SK-N-SH treated with all-trans-retinoic acid at 6 μM for 48 hours (cell line): Measurements from ENCODE around the gene PPP4R3C.

ENCODE experiments used
- ARNTL ChIP-seq: fragments of 450-650 bp; formaldehyde crosslinking; IDR thresholded peaks from 2 replicates; pipeline ENCODE4 v1.5.0; 2020; ENCODE audit warnings: low read depth, mild to moderate bottlenecking, moderate library complexity, borderline replicate concordance
- BACH2 ChIP-seq: fragments of 250-450 bp; sonication (Bioruptor Pico); IDR thresholded peaks from 2 replicates; pipeline ENCODE4 v1.9.0; 2021; ENCODE audit warnings: mild to moderate bottlenecking, borderline replicate concordance
- PPARA ChIP-seq: fragments of 250-450 bp; sonication (Bioruptor Pico); IDR thresholded peaks from 2 replicates; pipeline ENCODE4 v1.5.0; 2020; ENCODE audit warnings: mild to moderate bottlenecking, borderline replicate concordance
- TCF4 ChIP-seq: fragments of 250-450 bp; sonication (Bioruptor Pico); IDR thresholded peaks from 2 replicates; pipeline ENCODE4 v1.8.0; 2021; ENCODE audit warnings: mild to moderate bottlenecking, moderate library complexity, borderline replicate concordance
- TOX ChIP-seq: fragments of 250-450 bp; sonication (Bioruptor Pico); IDR thresholded peaks from 2 replicates; pipeline ENCODE4 v1.8.0; 2021; ENCODE audit warnings: mild to moderate bottlenecking, moderate library complexity, borderline replicate concordance
- ZFP3 ChIP-seq: fragments of 250-450 bp; sonication (Bioruptor Pico); IDR thresholded peaks from 2 replicates; pipeline ENCODE4 v1.5.0; 2020; ENCODE audit warnings: mild to moderate bottlenecking, moderate library complexity
- ZNF8 ChIP-seq: fragments of 450-650 bp; formaldehyde crosslinking; IDR thresholded peaks from 2 replicates; pipeline ENCODE4 v1.5.0; 2020; ENCODE audit warnings: mild to moderate bottlenecking, moderate library complexity
- TF ChIP-seq, protein P1 (sequence below): fragments of 250-450 bp; sonication (Bioruptor Pico); IDR thresholded peaks from 2 replicates; pipeline ENCODE4 v1.8.0; 2020; ENCODE audit warnings: mild to moderate bottlenecking, moderate library complexity, borderline replicate concordance
- TF ChIP-seq, protein P2 (sequence below): fragments of 250-450 bp; sonication (Bioruptor Pico); IDR thresholded peaks from 2 replicates; pipeline ENCODE4 v1.5.1; 2021; ENCODE audit warnings: mild to moderate bottlenecking, moderate library complexity

DNA sequence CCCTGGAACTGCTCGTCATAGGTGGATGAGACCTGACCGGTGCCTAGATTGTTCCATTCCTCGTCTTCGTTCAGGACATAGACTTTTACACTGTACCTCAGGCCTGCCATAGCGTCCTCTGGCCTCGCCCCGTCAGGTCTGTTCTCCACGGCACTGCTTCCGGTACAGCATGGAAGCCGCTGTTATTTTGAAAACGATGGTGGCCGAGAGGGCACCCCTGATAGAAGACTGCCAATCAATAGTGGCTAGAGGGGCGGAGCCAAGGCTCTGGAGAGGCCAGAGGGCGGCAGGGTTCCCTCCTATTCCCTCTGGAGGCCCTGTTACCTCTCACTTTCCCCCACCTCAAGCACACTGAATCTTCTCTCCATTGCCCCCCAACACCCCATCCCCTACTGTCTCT, at the start of gene PPP4R3C:
- TF ChIP-seq TOX (no peak), TCF4 (CRISPR knock-in tag) (no peak), ZFP3 (CRISPR knock-in tag) (no peak), ARNTL (CRISPR knock-in tag) (no peak), BACH2 (CRISPR knock-in tag) (no peak), PPARA (no peak), ZNF8 (CRISPR knock-in tag) (no peak)
- TF ChIP-seq, protein P1, sequence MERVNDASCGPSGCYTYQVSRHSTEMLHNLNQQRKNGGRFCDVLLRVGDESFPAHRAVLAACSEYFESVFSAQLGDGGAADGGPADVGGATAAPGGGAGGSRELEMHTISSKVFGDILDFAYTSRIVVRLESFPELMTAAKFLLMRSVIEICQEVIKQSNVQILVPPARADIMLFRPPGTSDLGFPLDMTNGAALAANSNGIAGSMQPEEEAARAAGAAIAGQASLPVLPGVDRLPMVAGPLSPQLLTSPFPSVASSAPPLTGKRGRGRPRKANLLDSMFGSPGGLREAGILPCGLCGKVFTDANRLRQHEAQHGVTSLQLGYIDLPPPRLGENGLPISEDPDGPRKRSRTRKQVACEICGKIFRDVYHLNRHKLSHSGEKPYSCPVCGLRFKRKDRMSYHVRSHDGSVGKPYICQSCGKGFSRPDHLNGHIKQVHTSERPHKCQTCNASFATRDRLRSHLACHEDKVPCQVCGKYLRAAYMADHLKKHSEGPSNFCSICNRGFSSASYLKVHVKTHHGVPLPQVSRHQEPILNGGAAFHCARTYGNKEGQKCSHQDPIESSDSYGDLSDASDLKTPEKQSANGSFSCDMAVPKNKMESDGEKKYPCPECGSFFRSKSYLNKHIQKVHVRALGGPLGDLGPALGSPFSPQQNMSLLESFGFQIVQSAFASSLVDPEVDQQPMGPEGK (CRISPR knock-in tag) = no peak
- TF ChIP-seq, protein P2, sequence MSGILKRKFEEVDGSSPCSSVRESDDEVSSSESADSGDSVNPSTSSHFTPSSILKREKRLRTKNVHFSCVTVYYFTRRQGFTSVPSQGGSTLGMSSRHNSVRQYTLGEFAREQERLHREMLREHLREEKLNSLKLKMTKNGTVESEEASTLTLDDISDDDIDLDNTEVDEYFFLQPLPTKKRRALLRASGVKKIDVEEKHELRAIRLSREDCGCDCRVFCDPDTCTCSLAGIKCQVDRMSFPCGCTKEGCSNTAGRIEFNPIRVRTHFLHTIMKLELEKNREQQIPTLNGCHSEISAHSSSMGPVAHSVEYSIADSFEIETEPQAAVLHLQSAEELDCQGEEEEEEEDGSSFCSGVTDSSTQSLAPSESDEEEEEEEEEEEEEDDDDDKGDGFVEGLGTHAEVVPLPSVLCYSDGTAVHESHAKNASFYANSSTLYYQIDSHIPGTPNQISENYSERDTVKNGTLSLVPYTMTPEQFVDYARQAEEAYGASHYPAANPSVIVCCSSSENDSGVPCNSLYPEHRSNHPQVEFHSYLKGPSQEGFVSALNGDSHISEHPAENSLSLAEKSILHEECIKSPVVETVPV (CRISPR knock-in tag) = no peak
